ENCODE results near the gene MRPS18A.

Gene MRPS18A

DNA sequence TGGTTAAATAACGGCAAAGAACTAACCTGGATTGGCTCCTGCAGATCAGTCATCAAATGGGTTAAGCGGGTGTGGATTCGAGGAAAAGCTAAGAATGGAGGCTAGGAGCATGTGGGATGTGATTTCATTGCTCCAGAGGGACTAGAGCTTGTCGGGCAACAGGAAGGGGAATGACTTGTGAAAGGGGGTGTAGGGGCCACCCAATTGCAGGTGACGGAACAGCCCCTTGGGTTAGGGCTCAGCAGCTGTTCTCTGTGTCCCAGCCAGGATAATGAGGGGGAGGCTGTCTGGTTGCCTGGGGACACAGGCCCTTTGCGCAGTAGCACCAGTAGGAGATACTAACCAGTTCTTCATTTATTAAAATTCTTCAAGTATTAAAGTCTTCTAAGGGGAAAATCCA is 25.0 kb upstream of the MRPS18A start:
- no peak overlapping the region for H3K4me3 ChIP-seq (ENCODE audit: low read length)
- DNase-seq (ENCODE audit: low read depth), result no peak
- TF ChIP-seq, protein P1, sequence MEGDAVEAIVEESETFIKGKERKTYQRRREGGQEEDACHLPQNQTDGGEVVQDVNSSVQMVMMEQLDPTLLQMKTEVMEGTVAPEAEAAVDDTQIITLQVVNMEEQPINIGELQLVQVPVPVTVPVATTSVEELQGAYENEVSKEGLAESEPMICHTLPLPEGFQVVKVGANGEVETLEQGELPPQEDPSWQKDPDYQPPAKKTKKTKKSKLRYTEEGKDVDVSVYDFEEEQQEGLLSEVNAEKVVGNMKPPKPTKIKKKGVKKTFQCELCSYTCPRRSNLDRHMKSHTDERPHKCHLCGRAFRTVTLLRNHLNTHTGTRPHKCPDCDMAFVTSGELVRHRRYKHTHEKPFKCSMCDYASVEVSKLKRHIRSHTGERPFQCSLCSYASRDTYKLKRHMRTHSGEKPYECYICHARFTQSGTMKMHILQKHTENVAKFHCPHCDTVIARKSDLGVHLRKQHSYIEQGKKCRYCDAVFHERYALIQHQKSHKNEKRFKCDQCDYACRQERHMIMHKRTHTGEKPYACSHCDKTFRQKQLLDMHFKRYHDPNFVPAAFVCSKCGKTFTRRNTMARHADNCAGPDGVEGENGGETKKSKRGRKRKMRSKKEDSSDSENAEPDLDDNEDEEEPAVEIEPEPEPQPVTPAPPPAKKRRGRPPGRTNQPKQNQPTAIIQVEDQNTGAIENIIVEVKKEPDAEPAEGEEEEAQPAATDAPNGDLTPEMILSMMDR (IDR thresholded peaks at IDR 0.05; ENCODE audit: insufficient read depth, low read depth, low read length, missing control alignments), result no peak

DNA sequence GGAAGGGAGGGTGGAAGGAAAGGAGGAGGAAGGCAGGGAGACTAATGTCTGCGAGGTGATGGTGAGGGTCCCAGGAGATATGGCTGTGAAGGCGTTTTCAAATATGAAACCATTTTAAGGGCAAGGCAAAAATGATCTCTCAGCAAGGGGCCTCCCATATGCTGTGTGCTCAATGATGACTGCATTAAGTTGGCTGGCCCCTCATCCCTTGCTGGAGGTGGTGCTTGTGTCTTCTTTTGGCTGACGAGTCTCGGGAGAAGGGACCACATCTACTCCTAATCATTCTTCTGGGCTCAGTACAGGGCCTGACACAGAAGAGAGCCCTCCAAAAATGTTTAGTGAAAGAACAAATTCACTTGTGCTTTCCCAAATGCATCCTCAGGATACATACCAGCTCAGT is 23.0 kb upstream of the MRPS18A start:
- H3K4me3 ChIP-seq (ENCODE audit: low read length), result no peak overlapping the region
- DNase-seq (ENCODE audit: low read depth), result no peak
- TF ChIP-seq, protein P1 (IDR thresholded peaks at IDR 0.05; ENCODE audit: insufficient read depth, low read depth, low read length, missing control alignments), result no peak

DNA sequence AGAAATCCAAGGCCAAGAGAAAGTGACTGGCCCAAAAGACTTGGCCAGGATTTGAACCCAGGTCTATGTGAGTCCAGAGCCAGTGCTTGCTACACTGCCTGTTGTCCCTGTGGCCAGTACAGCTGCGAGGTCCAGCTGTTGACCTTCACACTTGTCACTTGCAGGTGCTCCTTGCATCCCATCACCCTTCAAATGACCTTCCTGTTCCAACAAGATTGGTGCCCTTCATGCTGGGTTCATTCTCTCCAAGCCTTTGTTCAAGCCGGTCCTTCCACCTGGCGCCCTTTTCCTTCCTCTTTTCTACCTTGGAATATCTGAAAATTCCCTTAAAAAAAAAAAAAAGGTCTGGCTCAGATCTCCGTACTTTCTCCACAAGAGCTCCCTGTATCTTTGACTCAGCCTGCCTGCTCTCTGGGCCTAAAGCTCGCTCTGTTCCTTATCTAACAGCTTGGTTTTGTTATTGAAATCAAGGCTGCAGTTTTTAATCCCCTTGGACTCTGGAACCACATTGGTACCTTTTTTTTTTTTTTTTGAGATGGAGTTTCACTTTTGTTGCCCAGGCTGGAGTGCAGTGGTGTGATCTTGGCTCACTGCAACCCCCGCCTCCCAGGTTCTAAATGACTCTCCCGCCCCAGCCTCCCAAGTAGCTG is 22.2 kb upstream of the MRPS18A start:
- H3K4me3 ChIP-seq (ENCODE audit: low read length), result no peak overlapping the region
- no peak for DNase-seq (ENCODE audit: low read depth)
- TF ChIP-seq, protein P1 (IDR thresholded peaks at IDR 0.05; ENCODE audit: insufficient read depth, low read depth, low read length, missing control alignments), result no peak

DNA sequence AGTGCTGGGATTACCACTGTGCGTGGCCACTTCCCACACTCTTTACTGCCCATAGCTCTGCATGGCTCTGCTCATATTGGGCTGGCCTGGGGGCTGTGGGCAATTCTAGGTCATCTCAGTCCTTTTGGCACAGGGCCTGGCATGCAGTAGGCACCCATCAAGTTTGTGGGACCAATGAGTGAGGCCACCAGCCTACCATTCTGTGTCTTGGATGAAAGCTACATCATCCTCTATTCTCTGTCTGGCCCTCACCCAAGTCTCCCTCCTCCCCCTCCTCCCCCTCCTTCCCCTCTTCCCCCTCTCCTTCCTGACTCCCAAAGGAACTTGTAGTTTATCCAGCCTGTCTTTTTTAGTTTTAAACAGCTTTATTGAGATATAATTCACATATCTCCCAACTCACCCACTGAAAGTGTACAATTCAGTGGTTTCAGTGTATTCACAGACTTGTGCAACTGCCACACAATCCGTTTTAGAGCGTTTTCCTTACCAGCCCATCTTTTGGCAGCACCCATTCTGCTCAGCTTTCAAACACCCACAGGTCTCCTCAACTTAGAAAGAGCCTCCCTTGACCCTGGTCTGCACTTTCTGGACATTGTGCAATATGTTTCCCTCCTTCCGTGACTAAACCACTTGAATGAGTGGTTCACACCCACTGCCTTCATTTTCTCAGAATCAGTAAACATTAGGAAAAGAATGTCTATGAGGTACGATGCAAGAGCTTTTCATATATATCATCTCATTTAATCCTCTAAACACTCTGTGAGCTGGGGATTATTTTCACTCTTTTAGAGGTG is 21.5 kb upstream of the MRPS18A start:
- TF ChIP-seq, protein P1 (IDR thresholded peaks at IDR 0.05; ENCODE audit: insufficient read depth, low read depth, low read length, missing control alignments), result no peak
- DNase-seq (ENCODE audit: low read depth), result peak; percentile 55
- H3K4me3 ChIP-seq (ENCODE audit: low read length), result no peak overlapping the region

DNA sequence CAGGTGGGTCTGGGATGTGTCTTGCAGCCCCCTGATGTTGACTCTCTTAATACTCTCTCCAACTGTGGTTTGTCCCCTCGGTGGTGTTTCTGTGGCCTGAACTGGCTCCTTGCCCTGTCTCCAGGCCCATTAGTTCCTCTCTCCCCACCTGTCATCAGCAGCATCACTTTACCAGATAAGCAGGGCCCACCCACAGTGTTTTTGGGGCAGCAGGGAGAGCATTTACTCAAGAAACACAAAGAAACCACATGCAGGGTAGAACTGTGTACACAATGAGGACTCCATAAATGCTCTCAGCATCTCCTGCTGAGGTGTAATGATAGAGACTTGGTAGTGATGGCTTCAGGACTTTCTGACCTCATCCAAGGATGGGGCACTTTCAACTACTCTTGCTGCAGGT is 20.2 kb upstream of the MRPS18A start:
- H3K4me3 ChIP-seq (ENCODE audit: low read length), result no peak overlapping the region
- DNase-seq (ENCODE audit: low read depth), result no peak
- TF ChIP-seq, protein P1 (IDR thresholded peaks at IDR 0.05; ENCODE audit: insufficient read depth, low read depth, low read length, missing control alignments), result no peak

GRCh38 chr6:43707269-43707668 is 19.7 kb upstream of the MRPS18A start:
- TF ChIP-seq, protein P1 (IDR thresholded peaks at IDR 0.05; ENCODE audit: insufficient read depth, low read depth, low read length, missing control alignments), result no peak
- no peak for DNase-seq (ENCODE audit: low read depth)
- H3K4me3 ChIP-seq (ENCODE audit: low read length), result no peak overlapping the region
